22Rv1 (cell line): ENCODE results near the gene ZNF222.

Experiments
- H3K27ac ChIP-seq: fragments of 450-650 bp; 2 replicates; pipeline ENCODE4 v1.5.1; 2017
- ZFX ChIP-seq: fragments of 450-650 bp; IDR thresholded peaks from 2 replicates; pipeline ENCODE4 v1.6.1; 2017; ENCODE audit warnings: antibody characterized with exemption, borderline replicate concordance
- TF ChIP-seq, protein P1 (sequence below): fragments of 450-650 bp; IDR thresholded peaks from 2 replicates; pipeline ENCODE4 v1.5.1; 2017; ENCODE audit warnings: mild to moderate bottlenecking

Gene ZNF222

DNA sequence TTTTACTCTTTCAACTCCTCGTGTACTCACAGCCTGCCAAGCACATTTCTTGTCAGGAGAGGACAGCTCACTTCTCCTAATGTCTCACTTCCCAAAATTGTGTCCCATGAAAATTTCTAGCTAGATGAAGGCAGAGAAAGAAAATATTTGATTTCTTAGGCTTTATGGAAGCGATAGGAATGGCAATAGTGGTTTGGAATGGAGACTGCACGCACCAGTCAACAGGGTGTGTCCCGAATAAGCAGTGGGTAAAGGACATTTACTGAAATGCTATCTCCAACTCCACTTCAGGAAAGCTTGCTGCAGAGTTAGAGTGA is 321 bp upstream of the ZNF222 start:
- peak overlapping the region; percentile 23; the same call in 1 of the 2 replicates for H3K27ac ChIP-seq
- TF ChIP-seq, protein P1, sequence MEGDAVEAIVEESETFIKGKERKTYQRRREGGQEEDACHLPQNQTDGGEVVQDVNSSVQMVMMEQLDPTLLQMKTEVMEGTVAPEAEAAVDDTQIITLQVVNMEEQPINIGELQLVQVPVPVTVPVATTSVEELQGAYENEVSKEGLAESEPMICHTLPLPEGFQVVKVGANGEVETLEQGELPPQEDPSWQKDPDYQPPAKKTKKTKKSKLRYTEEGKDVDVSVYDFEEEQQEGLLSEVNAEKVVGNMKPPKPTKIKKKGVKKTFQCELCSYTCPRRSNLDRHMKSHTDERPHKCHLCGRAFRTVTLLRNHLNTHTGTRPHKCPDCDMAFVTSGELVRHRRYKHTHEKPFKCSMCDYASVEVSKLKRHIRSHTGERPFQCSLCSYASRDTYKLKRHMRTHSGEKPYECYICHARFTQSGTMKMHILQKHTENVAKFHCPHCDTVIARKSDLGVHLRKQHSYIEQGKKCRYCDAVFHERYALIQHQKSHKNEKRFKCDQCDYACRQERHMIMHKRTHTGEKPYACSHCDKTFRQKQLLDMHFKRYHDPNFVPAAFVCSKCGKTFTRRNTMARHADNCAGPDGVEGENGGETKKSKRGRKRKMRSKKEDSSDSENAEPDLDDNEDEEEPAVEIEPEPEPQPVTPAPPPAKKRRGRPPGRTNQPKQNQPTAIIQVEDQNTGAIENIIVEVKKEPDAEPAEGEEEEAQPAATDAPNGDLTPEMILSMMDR, result no peak
- no peak for TF ChIP-seq ZFX

DNA sequence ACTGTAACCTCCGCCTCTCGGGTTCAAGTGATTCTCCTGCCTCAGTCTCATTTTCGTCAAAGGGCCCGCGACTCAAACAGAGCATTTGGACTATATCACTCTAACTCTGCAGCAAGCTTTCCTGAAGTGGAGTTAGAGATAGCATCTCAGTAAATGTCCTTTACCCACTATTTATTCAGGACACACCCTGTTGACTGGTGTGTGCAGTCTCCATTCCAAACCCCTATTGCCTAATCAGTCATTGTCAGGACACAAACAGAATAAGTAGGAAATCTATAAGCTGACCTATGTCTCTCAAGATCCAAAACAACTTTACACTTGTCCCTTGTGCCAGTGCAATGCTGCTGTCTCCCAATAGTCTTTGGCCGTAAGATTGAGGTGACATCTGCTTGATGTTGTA is 1.4 kb downstream of the ZNF222 start:
- TF ChIP-seq, protein P1, result no peak
- no peak for TF ChIP-seq ZFX
- H3K27ac ChIP-seq, result no peak overlapping the region

DNA sequence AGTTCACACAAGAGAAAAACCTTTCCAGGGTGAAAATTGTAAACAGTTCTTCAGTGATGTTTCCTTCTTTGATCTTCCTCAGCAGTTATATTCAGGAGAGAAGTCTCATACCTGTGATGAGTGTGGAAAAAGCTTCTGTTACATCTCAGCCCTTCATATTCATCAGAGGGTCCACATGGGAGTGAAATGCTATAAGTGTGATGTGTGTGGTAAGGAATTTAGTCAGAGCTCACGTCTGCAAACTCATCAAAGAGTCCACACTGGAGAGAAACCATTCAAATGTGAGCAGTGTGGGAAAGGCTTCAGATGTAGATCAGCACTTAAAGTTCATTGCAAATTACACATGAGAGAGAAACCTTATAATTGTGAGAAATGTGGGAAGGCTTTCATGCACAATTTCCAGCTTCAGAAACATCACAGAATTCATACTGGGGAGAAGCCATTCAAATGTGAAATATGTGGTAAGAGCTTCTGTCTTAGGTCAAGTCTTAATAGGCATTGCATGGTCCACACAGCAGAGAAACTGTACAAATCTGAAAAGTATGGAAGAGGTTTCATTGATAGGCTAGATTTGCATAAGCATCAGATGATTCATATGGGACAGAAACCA is 6.9 kb downstream of the ZNF222 start:
- H3K27ac ChIP-seq, result no peak overlapping the region
- TF ChIP-seq ZFX, result no peak

DNA sequence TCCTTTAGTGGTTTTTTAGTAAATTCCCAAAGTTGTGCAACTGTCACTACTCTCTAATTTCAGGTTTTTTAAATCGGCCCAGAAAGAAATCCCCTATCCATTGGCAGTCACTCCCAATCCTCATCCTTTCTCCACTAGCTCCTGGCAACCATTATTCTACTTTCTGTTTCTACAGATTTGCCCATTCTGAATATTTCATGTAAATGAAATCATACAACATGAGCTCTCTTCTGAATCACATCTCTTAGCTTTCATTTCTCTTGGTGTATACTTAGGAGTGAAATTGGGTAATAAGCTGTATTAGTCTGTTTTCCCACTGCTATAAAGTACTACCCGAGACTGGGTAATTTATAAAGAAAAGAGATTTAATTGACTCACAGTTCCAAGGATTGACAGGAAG is 17.0 kb downstream of the ZNF222 start:
- TF ChIP-seq ZFX, result no peak
- TF ChIP-seq, protein P1, result no peak
- H3K27ac ChIP-seq, result no peak overlapping the region

DNA sequence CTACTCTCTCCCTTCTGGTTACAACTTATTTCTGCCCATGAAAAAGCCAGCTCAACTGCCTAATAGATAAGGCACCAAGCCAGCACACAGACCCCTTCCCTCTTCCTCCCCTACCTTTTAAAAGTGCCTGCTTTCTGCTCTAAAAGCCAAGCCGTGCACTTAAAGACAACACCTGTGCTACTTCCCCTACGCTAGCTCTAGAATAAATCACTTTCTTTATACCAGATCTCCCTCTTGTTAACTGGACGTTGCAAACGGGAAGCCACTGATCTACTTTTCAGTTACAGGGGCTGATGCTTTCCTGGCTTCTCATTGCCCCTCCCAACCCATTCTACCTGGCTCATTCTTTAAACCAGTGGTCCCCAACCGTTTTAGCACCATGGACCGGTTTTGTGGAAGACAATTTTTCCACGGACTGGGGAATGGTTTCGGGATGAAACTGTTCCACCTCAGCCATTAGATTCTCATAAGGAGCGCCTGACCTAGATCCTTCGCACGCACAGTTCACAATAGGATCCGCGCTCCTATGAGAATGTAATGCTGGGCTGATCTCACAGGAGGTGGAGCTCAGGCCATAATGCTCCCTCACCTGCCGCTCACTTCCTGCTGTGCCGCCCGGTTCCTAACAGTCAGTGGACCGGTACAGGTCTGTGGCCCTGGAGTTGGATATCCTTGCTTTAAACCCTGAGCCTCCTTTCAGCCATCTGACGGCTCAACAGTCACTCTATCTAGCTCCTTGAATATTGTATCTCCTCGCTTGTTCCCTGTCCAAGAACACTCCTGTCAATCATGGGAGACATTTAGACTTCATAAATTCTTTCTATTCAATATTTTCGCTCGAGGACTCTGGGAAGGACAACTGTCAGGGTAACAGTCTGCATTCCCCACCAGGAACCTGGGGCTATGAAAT is 25.8 kb downstream of the ZNF222 start:
- H3K27ac ChIP-seq, result peak overlapping the region; percentile 85

DNA sequence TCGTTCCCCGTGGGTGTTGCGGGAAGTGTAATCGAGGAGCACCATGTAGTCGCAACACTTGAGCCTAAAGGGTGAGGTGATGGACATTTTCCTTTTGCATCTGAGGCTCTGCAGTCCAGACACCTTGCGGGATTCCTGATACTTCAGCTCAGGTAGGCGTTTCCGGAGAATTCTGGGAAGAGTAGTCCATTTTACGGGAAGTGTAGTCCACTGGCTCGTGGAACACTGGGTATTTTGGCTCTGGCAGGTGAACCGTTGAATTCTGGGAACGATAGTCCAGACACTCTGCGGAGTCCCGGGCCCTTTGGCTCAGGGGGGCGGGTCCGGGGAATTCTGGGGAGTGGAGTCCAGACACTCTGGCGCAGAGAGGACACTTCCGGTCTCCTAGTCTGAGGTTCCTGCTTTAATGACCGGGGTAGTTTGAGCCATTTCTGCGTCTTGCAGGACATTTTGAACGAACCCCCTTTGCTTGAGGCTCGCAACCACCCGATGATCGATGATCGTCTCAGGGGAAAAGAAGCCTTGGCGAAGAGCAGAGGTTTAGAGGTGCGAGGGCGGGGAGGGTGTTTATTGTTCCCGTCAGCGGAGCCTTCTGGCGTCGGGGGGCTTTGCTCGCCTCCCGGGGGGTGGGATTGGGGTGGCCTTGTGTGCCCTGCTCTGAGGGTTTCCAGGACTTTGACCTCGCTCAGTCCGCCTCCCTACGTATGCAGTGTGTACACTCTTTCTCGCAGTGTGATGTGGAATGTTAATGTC is 26.6 kb downstream of the ZNF222 start, which contains the start of gene ZNF223:
Gene ZNF223 (plus strand): TSS at position 387 of the 753 bp plus-strand sequence. CDS start 3,141 bp downstream, outside the sequence.
- TF ChIP-seq, protein P1, result no peak
- TF ChIP-seq ZFX, result no peak
- peak within 1 kb of the TSS; percentile 85 for H3K27ac ChIP-seq

More for the DNA sequence above, 25.8 kb downstream of the ZNF222 start:
- TF ChIP-seq ZFX, result no peak
- TF ChIP-seq, protein P1, result no peak

DNA sequence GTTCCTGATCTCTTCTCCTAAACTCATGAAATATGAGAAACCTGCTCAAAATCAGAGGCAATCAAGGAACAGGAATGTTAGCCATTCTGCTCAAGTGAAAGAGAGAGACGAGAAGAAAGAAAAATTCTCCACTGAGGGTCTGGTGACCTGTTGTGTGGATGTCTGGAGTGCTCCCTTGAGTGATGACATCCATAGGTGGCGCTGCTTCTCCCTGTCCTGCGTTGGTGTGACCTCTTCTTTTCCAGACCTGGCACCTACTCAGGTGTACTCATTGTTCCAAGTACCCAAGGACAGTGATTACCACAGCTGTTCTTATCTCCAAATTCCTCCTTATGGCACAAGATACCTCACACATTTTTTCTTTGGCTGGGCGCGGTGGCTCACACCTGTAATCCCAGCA is 30.7 kb downstream of the ZNF222 start:
- TF ChIP-seq, protein P1, result no peak
- TF ChIP-seq ZFX, result no peak
- no peak overlapping the region for H3K27ac ChIP-seq
